Hematopoietic multipotent progenitor cell treated with erythropoietin and hydrocortisone succinate and interleukin-3 and kit ligand, for 15 days (in vitro differentiated cells): ENCODE data around the gene CLMP.
"Not testable (repeated sequence)": the region's sequence is repeated elsewhere in the genome, so short reads cannot be mapped to it uniquely, and the experiment has no call there.

ENCODE experiments used
- DNase-seq: peaks from one replicate; pipeline ENCODE4 v3.0.0-alpha.2; 2015; ENCODE audit warnings: low spot score

Gene CLMP

GRCh38 chr11:123083623-123084029, 111.4 kb downstream of the CLMP start:
- DNase-seq: peak; percentile 55

GRCh38 chr11:123082977-123083376, 112.1 kb downstream of the CLMP start:
- no peak for DNase-seq

GRCh38 chr11:123080015-123080414, 115.0 kb downstream of the CLMP start:
- DNase-seq: no peak

GRCh38 chr11:123076484-123076883, 118.6 kb downstream of the CLMP start:
- no peak for DNase-seq

- DNase-seq: no peak
Measured at GRCh38 chr11:123073343-123074057, 121.5 kb downstream of the CLMP start.

GRCh38 chr11:123072762-123073161, 122.3 kb downstream of the CLMP start:
- DNase-seq: no peak

GRCh38 chr11:123072332-123072761, 122.7 kb downstream of the CLMP start:
- no peak for DNase-seq

GRCh38 chr11:123069908-123070821, 124.9 kb downstream of the CLMP start:
- DNase-seq: no peak

- no peak for DNase-seq
Measured at GRCh38 chr11:123065621-123066020, 129.4 kb downstream of the CLMP start.

GRCh38 chr11:123063826-123064657, 131.0 kb downstream of the CLMP start:
- no peak for DNase-seq

- DNase-seq: peak; percentile 63
Measured at GRCh38 chr11:123062892-123063825, 131.9 kb downstream of the CLMP start.

GRCh38 chr11:123062158-123062891, 132.7 kb downstream of the CLMP start:
- DNase-seq: peak; percentile 97

GRCh38 chr11:123061403-123062157, 133.5 kb downstream of the CLMP start, which contains the start of gene HSPA8:
HSPA8 (minus strand) TSS chr11:123062136; CDS start chr11:123061324, 812 bp downstream.
- peak; percentile 74 for DNase-seq

GRCh38 chr11:123060277-123061000, 134.6 kb downstream of the CLMP start:
- no peak for DNase-seq

GRCh38 chr11:123059041-123059920, 135.8 kb downstream of the CLMP start:
- DNase-seq: not testable (repeated sequence)

- no peak for DNase-seq
Measured at GRCh38 chr11:123057661-123058305, 137.3 kb downstream of the CLMP start.

GRCh38 chr11:123056835-123057491, 138.1 kb downstream of the CLMP start:
- DNase-seq: no peak
